Body of pancreas (tissue), 4 donors: ENCODE results near the gene SELENBP1. TPM values are rescaled to one million over a fixed set of nuclear protein-coding genes. Genes with fewer than 3 reads are reported as not detected.

Experiments
- ATAC-seq: fragments of 150-250 bp; one replicate; pipeline ENCODE4 v1.9.1; 2016
- DNase-seq, 4 donors: peaks; one replicate each; pipeline ENCODE4 v3.0.0-alpha.2; 2019
- H3K27ac ChIP-seq, 4 donors: fragments of 200-600 bp; sonication (generic); 1 replicate in 3 of 4; 2 replicates in 1 of 4; pipeline versions ENCODE4 v1.5.1 to v1.6.1; 2016 to 2019; ENCODE audit warnings: mild to moderate bottlenecking in 1 of 4, mixed read lengths in 1 of 4, moderate library complexity in 1 of 4
- H3K27me3 ChIP-seq, 2 donors: fragments of 200-600 bp; sonication (generic); one replicate each; pipeline ENCODE4 v1.6.0; 2016; ENCODE audit warnings: mild to moderate bottlenecking in 1 of 2
- H3K36me3 ChIP-seq, 2 donors: fragments of 200-600 bp; sonication (generic); replicated peaks in 1 of 2; 2 replicates each; pipeline ENCODE4 v1.5.1; 2016; ENCODE audit warnings: low read depth in 2 of 2; ENCODE audit not compliant: insufficient read depth in 1 of 2
- H3K4me1 ChIP-seq: fragments of 200-600 bp; sonication (generic); one replicate; pipeline ENCODE4 v1.6.0; 2016
- H3K4me3 ChIP-seq, 2 donors: fragments of 200-600 bp; sonication (generic); 1 replicate in 1 of 2; 2 replicates in 1 of 2; pipeline ENCODE4 v1.5.1; 2016 to 2019
- H3K9me3 ChIP-seq, 3 donors: fragments of 200-600 bp; sonication (generic); 1 replicate in 2 of 3; 2 replicates in 1 of 3; pipeline ENCODE4 v1.5.1; 2016
- POLR2A ChIP-seq, 3 donors: fragments of 450-650 bp; IDR thresholded peaks; one replicate each; pipeline ENCODE4 v1.6.1; 2016; ENCODE audit warnings: antibody characterized with exemption in 3 of 3, mild to moderate bottlenecking in 2 of 3
- WGBS, 2 donors: methylation state at CpG; one replicate each; pipeline ENCODE4 v1.1.5; 2017; 5-methylcytosine and 5-hydroxymethylcytosine counted together
- intact Hi-C: fragments of 100-400 bp; cut with DNase I; formaldehyde crosslinking; loops from one replicate; pipeline ENCODE4 v1.15.1; 2023
- total RNA-seq, 2 donors: library from RNA; depleted of rRNA; stranded (reverse); fragments of >200 nt; gene quantifications; one replicate each; pipeline ENCODE4 v1.1.0, GENCODE V29; 2016
- TF ChIP-seq, protein P1 (sequence below), 7 experiments: fragments of 450-650 bp in 4 of 7; fragments of 200-600 bp in 3 of 7; sonication (generic) in 3 of 7; IDR thresholded peaks; one replicate each; pipeline ENCODE4 v1.5.1; 2016 to 2019; ENCODE audit warnings: antibody characterized with exemption in 7 of 7

SELENBP1 gene
- total RNA-seq, 2 donors from 2014 or later = 52.1 to 106 TPM

DNA sequence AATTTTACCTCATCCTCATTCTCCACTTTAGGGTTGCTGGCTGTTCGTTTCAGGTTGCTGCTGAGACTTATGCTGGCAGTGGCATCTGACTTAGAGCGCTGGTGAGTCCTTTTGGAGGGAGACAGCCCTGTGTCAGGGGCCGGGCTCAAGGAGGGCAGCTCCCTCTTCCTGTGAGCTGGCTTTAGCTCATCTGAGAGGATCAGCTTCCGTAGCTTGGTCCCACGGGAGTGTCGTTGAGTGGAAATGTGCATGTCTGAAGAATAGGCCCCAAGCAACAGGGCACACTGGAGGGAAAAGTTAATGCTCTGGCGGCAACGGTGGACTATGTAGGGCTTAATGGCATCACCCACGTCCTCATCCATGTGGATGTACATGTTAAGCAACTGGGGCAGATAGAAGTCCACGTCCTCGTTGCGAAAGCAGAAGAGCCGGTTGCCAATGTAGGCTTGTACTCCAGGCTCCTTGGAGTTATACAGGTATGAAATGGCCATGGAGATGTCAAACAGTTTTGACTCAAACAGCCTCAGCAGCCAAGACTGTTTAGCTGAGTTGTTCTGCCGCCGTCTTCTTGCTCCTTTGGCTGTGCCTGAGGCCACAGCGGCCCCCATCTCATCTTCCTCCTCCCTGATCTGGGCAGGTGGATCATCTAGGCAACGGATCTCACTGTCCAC is 56.8 kb downstream of the SELENBP1 start:
- intact Hi-C loops = no loop called here
- no peaks in the 10 kb centered on the region for H3K9me3 ChIP-seq
- H3K27ac ChIP-seq = no peak overlapping the region
- DNase-seq = no peak
- H3K36me3 ChIP-seq = peaks cover 0 to 14% of the 10 kb centered on the region in 2 donors
- no peaks in the 10 kb centered on the region for H3K27me3 ChIP-seq
- no peak for ATAC-seq
- H3K4me3 ChIP-seq = no peak overlapping the region
- 80 to 88% methylated on average over 17 of the region's 17 CpGs for WGBS, 2 donors
- peaks cover 39% of the 10 kb centered on the region for H3K4me1 ChIP-seq
- TF ChIP-seq POLR2A (IDR thresholded peaks at IDR 0.05) = no peak
- TF ChIP-seq, protein P1, sequence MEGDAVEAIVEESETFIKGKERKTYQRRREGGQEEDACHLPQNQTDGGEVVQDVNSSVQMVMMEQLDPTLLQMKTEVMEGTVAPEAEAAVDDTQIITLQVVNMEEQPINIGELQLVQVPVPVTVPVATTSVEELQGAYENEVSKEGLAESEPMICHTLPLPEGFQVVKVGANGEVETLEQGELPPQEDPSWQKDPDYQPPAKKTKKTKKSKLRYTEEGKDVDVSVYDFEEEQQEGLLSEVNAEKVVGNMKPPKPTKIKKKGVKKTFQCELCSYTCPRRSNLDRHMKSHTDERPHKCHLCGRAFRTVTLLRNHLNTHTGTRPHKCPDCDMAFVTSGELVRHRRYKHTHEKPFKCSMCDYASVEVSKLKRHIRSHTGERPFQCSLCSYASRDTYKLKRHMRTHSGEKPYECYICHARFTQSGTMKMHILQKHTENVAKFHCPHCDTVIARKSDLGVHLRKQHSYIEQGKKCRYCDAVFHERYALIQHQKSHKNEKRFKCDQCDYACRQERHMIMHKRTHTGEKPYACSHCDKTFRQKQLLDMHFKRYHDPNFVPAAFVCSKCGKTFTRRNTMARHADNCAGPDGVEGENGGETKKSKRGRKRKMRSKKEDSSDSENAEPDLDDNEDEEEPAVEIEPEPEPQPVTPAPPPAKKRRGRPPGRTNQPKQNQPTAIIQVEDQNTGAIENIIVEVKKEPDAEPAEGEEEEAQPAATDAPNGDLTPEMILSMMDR (IDR thresholded peaks at IDR 0.05) = no peak

Other genes starting within 250 kb of the SELENBP1 start
- gene SEMA6C, start 226.1 kb downstream of the SELENBP1 start, total RNA-seq = 1 to 10 TPM; 3.6 to 5.3 TPM
- 1 to 10 TPM in 1 of 2 donors, under 1 TPM in 1; 0.99 to 1.6 TPM for gene TNFAIP8L2, start 216.1 kb downstream of the SELENBP1 start, total RNA-seq
- gene LYSMD1, start 206.8 kb downstream of the SELENBP1 start, total RNA-seq = 1 to 10 TPM; 6.7 to 9.6 TPM
- gene SCNM1, start 206.6 kb downstream of the SELENBP1 start, total RNA-seq = 10 to 100 TPM; 16.2 to 28.0 TPM
- 1 to 10 TPM in 1 of 2 donors, not detected in 1; 3.0 TPM for gene TMOD4, start 196.7 kb downstream of the SELENBP1 start, total RNA-seq
- gene VPS72, start 182.5 kb downstream of the SELENBP1 start, total RNA-seq = 10 to 100 TPM in 1 of 2 donors, 1 to 10 TPM in 1; 6.9 to 19.2 TPM
- gene PIP5K1A, start 174.2 kb downstream of the SELENBP1 start, total RNA-seq = 10 to 100 TPM; 19.5 to 51.4 TPM
- gene PSMD4, start 118.0 kb downstream of the SELENBP1 start, total RNA-seq = 10 to 100 TPM; 70.2 to 73.4 TPM
- 10 to 100 TPM; 15.0 to 24.4 TPM for gene ZNF687, start 90.4 kb downstream of the SELENBP1 start, total RNA-seq
- gene PI4KB, start 45.3 kb downstream of the SELENBP1 start, total RNA-seq = 10 to 100 TPM; 39.6 to 40.2 TPM
- 10 to 100 TPM in 1 of 2 donors, 1 to 10 TPM in 1; 8.3 to 14.5 TPM for gene RFX5, start 25.5 kb downstream of the SELENBP1 start, total RNA-seq
- 100 to 1,000 TPM; 109 to 126 TPM for gene PSMB4, start 26.9 kb upstream of the SELENBP1 start, total RNA-seq
- 10 to 100 TPM; 29.8 to 76.8 TPM for gene POGZ, start 86.8 kb upstream of the SELENBP1 start, total RNA-seq
- gene CGN, start 138.7 kb upstream of the SELENBP1 start, total RNA-seq = 10 to 100 TPM; 31.0 to 42.8 TPM
- gene TUFT1, start 167.6 kb upstream of the SELENBP1 start, total RNA-seq = 10 to 100 TPM; 10.9 to 17.1 TPM
- 10 to 100 TPM; 22.3 to 25.7 TPM for gene SNX27, start 239.3 kb upstream of the SELENBP1 start, total RNA-seq